ENCODE data around the gene IFNA2.

DNA sequence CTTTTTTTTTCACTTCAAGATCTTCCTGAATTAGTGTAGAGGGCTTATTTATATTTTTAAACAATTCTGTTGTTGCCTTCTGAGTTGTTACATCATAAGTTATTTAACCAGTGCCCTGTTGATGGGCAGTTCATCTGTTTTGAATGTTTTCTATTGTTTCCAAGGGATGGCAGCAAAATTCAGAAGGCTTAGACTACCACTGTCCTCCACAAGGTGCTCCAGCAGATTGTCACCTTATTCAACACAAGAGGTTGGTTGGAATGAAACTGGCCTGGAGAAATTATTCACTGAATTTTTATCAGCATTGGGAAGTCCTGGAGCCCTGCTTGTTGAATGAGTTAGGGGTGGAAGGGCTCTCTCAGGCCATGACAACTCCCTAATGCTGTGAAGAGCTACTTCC, 48.7 kb downstream of the IFNA2 start:
- TF ChIP-seq, protein P1, sequence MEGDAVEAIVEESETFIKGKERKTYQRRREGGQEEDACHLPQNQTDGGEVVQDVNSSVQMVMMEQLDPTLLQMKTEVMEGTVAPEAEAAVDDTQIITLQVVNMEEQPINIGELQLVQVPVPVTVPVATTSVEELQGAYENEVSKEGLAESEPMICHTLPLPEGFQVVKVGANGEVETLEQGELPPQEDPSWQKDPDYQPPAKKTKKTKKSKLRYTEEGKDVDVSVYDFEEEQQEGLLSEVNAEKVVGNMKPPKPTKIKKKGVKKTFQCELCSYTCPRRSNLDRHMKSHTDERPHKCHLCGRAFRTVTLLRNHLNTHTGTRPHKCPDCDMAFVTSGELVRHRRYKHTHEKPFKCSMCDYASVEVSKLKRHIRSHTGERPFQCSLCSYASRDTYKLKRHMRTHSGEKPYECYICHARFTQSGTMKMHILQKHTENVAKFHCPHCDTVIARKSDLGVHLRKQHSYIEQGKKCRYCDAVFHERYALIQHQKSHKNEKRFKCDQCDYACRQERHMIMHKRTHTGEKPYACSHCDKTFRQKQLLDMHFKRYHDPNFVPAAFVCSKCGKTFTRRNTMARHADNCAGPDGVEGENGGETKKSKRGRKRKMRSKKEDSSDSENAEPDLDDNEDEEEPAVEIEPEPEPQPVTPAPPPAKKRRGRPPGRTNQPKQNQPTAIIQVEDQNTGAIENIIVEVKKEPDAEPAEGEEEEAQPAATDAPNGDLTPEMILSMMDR (conservative IDR thresholded peaks at IDR 0.05): no peak
- TF ChIP-seq EZH2 (IDR thresholded peaks at IDR 0.05; ENCODE audit: low read depth): no peak
